Body of pancreas (tissue), 4 donors: ENCODE results near the gene IFI30.

Experiments used
- POLR2A ChIP-seq, 3 donors: fragments of 450-650 bp; IDR thresholded peaks; one replicate each; pipeline ENCODE4 v1.6.1; 2016; ENCODE audit warnings: antibody characterized with exemption in 3 of 3, mild to moderate bottlenecking in 2 of 3
- TF ChIP-seq, protein P1 (sequence below), 7 experiments: fragments of 450-650 bp in 4 of 7; fragments of 200-600 bp in 3 of 7; sonication (generic) in 3 of 7; IDR thresholded peaks; one replicate each; pipeline ENCODE4 v1.5.1; 2016 to 2019; ENCODE audit warnings: antibody characterized with exemption in 7 of 7

DNA sequence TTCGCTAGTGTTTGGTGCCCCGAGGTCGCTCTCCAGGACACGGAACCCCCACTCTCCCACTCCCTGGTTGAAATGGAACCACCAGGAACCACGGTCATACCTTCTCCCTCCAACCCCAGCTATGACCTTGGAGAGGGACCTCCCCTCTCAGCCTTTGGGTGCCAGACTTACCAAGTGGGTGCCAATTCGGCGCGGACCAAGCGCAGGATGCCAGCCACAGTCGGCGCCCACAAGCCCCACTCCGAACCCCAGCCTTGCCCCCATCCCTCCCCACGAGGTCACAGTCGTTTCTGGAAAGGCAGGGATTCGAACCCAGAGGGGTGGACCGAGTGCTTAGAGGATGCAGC is 51.7 kb downstream of the IFI30 start:
- TF ChIP-seq POLR2A (IDR thresholded peaks at IDR 0.05), result no peak
- TF ChIP-seq, protein P1, sequence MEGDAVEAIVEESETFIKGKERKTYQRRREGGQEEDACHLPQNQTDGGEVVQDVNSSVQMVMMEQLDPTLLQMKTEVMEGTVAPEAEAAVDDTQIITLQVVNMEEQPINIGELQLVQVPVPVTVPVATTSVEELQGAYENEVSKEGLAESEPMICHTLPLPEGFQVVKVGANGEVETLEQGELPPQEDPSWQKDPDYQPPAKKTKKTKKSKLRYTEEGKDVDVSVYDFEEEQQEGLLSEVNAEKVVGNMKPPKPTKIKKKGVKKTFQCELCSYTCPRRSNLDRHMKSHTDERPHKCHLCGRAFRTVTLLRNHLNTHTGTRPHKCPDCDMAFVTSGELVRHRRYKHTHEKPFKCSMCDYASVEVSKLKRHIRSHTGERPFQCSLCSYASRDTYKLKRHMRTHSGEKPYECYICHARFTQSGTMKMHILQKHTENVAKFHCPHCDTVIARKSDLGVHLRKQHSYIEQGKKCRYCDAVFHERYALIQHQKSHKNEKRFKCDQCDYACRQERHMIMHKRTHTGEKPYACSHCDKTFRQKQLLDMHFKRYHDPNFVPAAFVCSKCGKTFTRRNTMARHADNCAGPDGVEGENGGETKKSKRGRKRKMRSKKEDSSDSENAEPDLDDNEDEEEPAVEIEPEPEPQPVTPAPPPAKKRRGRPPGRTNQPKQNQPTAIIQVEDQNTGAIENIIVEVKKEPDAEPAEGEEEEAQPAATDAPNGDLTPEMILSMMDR (IDR thresholded peaks at IDR 0.05), result no peak
